Ishikawa (cell line): ENCODE results near the gene AGPAT4.

Source experiments
- YY1 ChIP-seq: IDR thresholded peaks from 2 replicates; pipeline ENCODE4 v1.6.1; 2012; ENCODE audit warnings: low read depth
- TF ChIP-seq, protein P1 (sequence below): IDR thresholded peaks from 2 replicates; pipeline ENCODE4 v1.6.1; 2012

DNA sequence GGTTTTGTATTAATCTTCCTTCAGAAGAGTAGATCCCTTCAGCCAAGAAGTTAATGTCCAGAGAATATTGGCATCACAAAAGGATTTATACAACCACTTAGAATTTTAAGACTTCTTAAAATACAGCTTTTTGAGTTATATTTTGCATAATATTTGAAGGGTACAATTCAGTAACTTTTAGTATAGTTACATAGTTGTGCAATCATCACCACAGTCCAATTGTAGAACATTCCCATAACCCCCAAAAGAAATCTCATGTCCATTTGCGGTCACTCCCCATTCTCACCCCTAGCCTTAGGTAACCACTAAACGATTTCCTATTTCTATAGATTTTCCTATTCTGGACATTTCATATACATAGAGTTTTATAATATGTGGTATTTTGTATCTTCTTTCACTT lies 155.9 kb downstream of the AGPAT4 start:
- TF ChIP-seq YY1 = no peak
- TF ChIP-seq, protein P1, sequence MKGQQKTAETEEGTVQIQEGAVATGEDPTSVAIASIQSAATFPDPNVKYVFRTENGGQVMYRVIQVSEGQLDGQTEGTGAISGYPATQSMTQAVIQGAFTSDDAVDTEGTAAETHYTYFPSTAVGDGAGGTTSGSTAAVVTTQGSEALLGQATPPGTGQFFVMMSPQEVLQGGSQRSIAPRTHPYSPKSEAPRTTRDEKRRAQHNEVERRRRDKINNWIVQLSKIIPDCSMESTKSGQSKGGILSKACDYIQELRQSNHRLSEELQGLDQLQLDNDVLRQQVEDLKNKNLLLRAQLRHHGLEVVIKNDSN = no peak
